IMR-90 (cell line): Measurements from ENCODE around the gene SAFB2. TPM values are rescaled to one million over a fixed set of nuclear protein-coding genes. Genes with fewer than 3 reads are reported as not detected.

ENCODE experiments used
- ATAC-seq: fragments of 200-7000 bp; cut with Tn5 transposase; 2 replicates; pipeline ENCODE4 v1.9.1; 2020; ENCODE audit warnings: low read depth, mild to moderate bottlenecking, moderate library complexity
- BruUV-seq: library from RNA; stranded (reverse); fragments of 400-500 nt; replicated peaks from 2 replicates; lab custom pipeline; 2021; lab: Mats Ljungman, UMichigan
- CTCF ChIA-PET: fragments of 300-600 bp; formaldehyde crosslinking; extraction: SDS; loops from one replicate; lab custom pipeline; 2021; ENCODE audit warnings: antibody characterized with exemption; lab: Yijun Ruan, JAX
- POLR2A ChIA-PET: fragments of 300-600 bp; sonication (Branson Sonifier 250); formaldehyde crosslinking; loops from one replicate; lab custom pipeline; 2022; ENCODE audit warnings: antibody characterized with exemption; ENCODE audit not compliant: unreplicated experiment; lab: Charles Lee
- DNase-seq: peaks from one replicate; pipeline ENCODE4 v3.0.0; 2013
- H2AFZ ChIP-seq: replicated peaks from 2 replicates; pipeline ENCODE3; 2013; ENCODE audit warnings: low read length, mild to moderate bottlenecking; ENCODE audit not compliant: poor library complexity
- H2AK5ac ChIP-seq: 2 replicates; pipeline ENCODE4 v1.6.1; 2013; ENCODE audit warnings: low read depth, low read length, inconsistent platforms
- H2AK9ac ChIP-seq: replicated peaks from 2 replicates; pipeline ENCODE3; 2013; ENCODE audit warnings: mild to moderate bottlenecking, low read depth, low read length, moderate library complexity; ENCODE audit not compliant: poor library complexity
- H2BK120ac ChIP-seq: 2 replicates; pipeline ENCODE4 v1.6.1; 2013; ENCODE audit warnings: low read depth, low read length, inconsistent platforms
- H2BK15ac ChIP-seq: 3 replicates; pipeline ENCODE4 v1.6.1; 2013; ENCODE audit warnings: low read depth, low read length, inconsistent platforms
- H2BK20ac ChIP-seq: 2 replicates; pipeline ENCODE4 v1.6.1; 2013; ENCODE audit warnings: low read depth, mild to moderate bottlenecking, inconsistent platforms, low read length, moderate library complexity
- H2BK5ac ChIP-seq: 2 replicates; pipeline ENCODE4 v1.6.1; 2013; ENCODE audit warnings: mild to moderate bottlenecking, low read depth, low read length, inconsistent platforms; ENCODE audit not compliant: poor library complexity, severe bottlenecking
- H3K14ac ChIP-seq: replicated peaks from 2 replicates; pipeline ENCODE4 v1.6.1; 2013; ENCODE audit warnings: low read depth, low read length, inconsistent platforms
- H3K18ac ChIP-seq: 2 replicates; pipeline ENCODE4 v1.6.1; 2013; ENCODE audit warnings: low read depth, low read length, control low read depth
- H3K23ac ChIP-seq: 2 replicates; pipeline ENCODE4 v1.6.1; 2013; ENCODE audit warnings: low read depth, low read length, inconsistent platforms
- H3K27ac ChIP-seq: 2 replicates; pipeline ENCODE4 v1.5.1; 2013; ENCODE audit warnings: mild to moderate bottlenecking, control low read depth, low read length; ENCODE audit not compliant: insufficient read depth
- H3K27me3 ChIP-seq: 2 replicates; pipeline ENCODE4 v1.6.1; 2013; ENCODE audit warnings: low read length; ENCODE audit not compliant: control insufficient read depth, insufficient read depth
- H3K36me3 ChIP-seq: 2 replicates; pipeline ENCODE4 v1.6.1; 2013; ENCODE audit warnings: low read length, mixed read lengths; ENCODE audit not compliant: control insufficient read depth, insufficient read depth
- H3K4ac ChIP-seq: 2 replicates; pipeline ENCODE4 v1.6.1; 2013; ENCODE audit warnings: low read depth, low read length, inconsistent platforms
- H3K4me1 ChIP-seq: 2 replicates; pipeline ENCODE4 v1.6.1; 2013; ENCODE audit warnings: low read length, mixed read lengths; ENCODE audit not compliant: control insufficient read depth, insufficient read depth
- H3K4me2 ChIP-seq: 2 replicates; pipeline ENCODE4 v1.6.1; 2013; ENCODE audit warnings: low read depth, mild to moderate bottlenecking, control low read depth, low read length, moderate library complexity
- H3K4me3 ChIP-seq: 2 replicates; pipeline ENCODE4 v1.5.1; 2013; ENCODE audit warnings: low read depth, mild to moderate bottlenecking, control low read depth, low read length, moderate library complexity; ENCODE audit not compliant: insufficient read depth
- H3K56ac ChIP-seq: 2 replicates; pipeline ENCODE4 v1.6.1; 2013; ENCODE audit warnings: low read length, inconsistent platforms; ENCODE audit not compliant: insufficient read depth; ENCODE audit errors: extremely low read depth
- H3K79me1 ChIP-seq, 2 experiments: 2 replicates each; pipeline ENCODE4 v1.6.1; 2013; ENCODE audit warnings: low read length in 2 of 2, inconsistent platforms in 1 of 2, low read depth in 1 of 2
- H3K9ac ChIP-seq: 2 replicates; pipeline ENCODE4 v1.6.1; 2013; ENCODE audit warnings: low read depth, low read length, control low read depth
- H3K9me1 ChIP-seq: 2 replicates; pipeline ENCODE4 v1.6.1; 2013; ENCODE audit warnings: low read length, inconsistent platforms; ENCODE audit not compliant: insufficient read depth
- H3K9me3 ChIP-seq: 2 replicates; pipeline ENCODE4 v1.6.1; 2013; ENCODE audit warnings: low read length; ENCODE audit not compliant: control insufficient read depth, insufficient read depth
- H4K20me1 ChIP-seq: 2 replicates; pipeline ENCODE4 v1.6.1; 2013; ENCODE audit warnings: low read length, inconsistent platforms; ENCODE audit not compliant: insufficient read depth
- H4K5ac ChIP-seq: 2 replicates; pipeline ENCODE4 v1.6.1; 2013; ENCODE audit warnings: mild to moderate bottlenecking, low read depth, low read length, control low read depth
- H4K8ac ChIP-seq, 2 experiments: 2 replicates each; pipeline ENCODE4 v1.6.1; 2013; ENCODE audit warnings: low read depth in 2 of 2, low read length in 2 of 2, control low read depth in 1 of 2, inconsistent platforms in 1 of 2
- H4K91ac ChIP-seq: 2 replicates; pipeline ENCODE4 v1.6.1; 2013; ENCODE audit warnings: low read depth, low read length, inconsistent platforms; ENCODE audit not compliant: insufficient read depth
- CEBPB ChIP-seq: IDR thresholded peaks from 2 replicates; pipeline ENCODE4 v1.6.1; 2012; ENCODE audit warnings: low read depth, low read length, improper control_type of control experiment
- CHD1 ChIP-seq: IDR thresholded peaks from 2 replicates; pipeline ENCODE4 v1.6.1; 2012; ENCODE audit warnings: low read depth, low read length, improper control_type of control experiment
- MAZ ChIP-seq: IDR thresholded peaks from 2 replicates; pipeline ENCODE4 v1.6.1; 2012; ENCODE audit warnings: low read depth, mild to moderate bottlenecking, low read length, improper control_type of control experiment, moderate library complexity, borderline replicate concordance
- MXI1 ChIP-seq: IDR thresholded peaks from 2 replicates; pipeline ENCODE4 v1.6.1; 2012; ENCODE audit warnings: low read depth, mild to moderate bottlenecking, low read length, moderate library complexity, borderline replicate concordance
- POLR2A ChIP-seq: IDR thresholded peaks from 2 replicates; pipeline ENCODE4 v1.6.1; 2012; ENCODE audit warnings: mild to moderate bottlenecking, low read depth, low read length
- RAD21 ChIP-seq: IDR thresholded peaks from 2 replicates; pipeline ENCODE4 v1.6.1; 2012; ENCODE audit warnings: low read length, improper control_type of control experiment
- SMC3 ChIP-seq: fragments of 150-350 bp; IDR thresholded peaks from 2 replicates; pipeline ENCODE4 v1.6.1; 2016; ENCODE audit warnings: low read depth, mild to moderate bottlenecking, antibody characterized with exemption, low read length, moderate library complexity
- WGBS, 2 experiments: methylation state at CpG; one replicate each; pipeline versions ENCODE4 v1.1.5 to v1.1.7; 2013; ENCODE audit warnings: missing lambda C conversion rate in 2 of 2; ENCODE audit not compliant: insufficient read length in 1 of 2; ENCODE audit errors: extremely low coverage in 2 of 2; 5-methylcytosine and 5-hydroxymethylcytosine counted together
- dilution Hi-C: fragments of 300-500 bp; cut with HindIII; formaldehyde crosslinking; loops from one replicate; pipeline ENCODE4 v1.14.3; 2018; ENCODE audit warnings: low sequenced_read_pairs; ENCODE audit not compliant: unreplicated experiment
- in situ Hi-C: fragments of 300-500 bp; cut with MboI; formaldehyde crosslinking; loops from 3 replicates; pipeline ENCODE4 v1.14.3; 2019; ENCODE audit warnings: low sequenced_read_pairs, inconsistent platforms, mixed read lengths
- intact Hi-C: fragments of 100-400 bp; cut with micrococcal nuclease; formaldehyde crosslinking; loops from 2 replicates; pipeline ENCODE4 v1.10.0; 2022
- polyA plus RNA-seq, 3 experiments: library from polyadenylated mRNA; depleted of rRNA; stranded (reverse); fragments of >200 nt; gene quantifications; 2 replicates each; pipeline ENCODE4 v1.2.3, GENCODE V29; 2012; ENCODE audit warnings: low replicate concordance in 1 of 3
- total RNA-seq: library from RNA; depleted of rRNA; stranded (reverse); fragments of >200 nt; gene quantifications from 2 replicates; pipeline ENCODE4 v1.2.3, GENCODE V29; 2012
- TF ChIP-seq, protein P1 (sequence below): conservative IDR thresholded peaks from 2 replicates; pipeline ENCODE4 v1.5.1; 2012; ENCODE audit warnings: mild to moderate bottlenecking, low read depth, low read length, improper control_type of control experiment
- TF ChIP-seq, protein P2 (sequence below): fragments of 150-350 bp; IDR thresholded peaks from 2 replicates; pipeline ENCODE4 v1.6.1; 2016; ENCODE audit warnings: low read depth, mild to moderate bottlenecking, low read length, moderate library complexity, borderline replicate concordance

Gene SAFB2
- total and polyA plus RNA-seq, 2 of the 4 experiments (the other 2 are of a cell fraction): 11.8 to 26.2 TPM

DNA sequence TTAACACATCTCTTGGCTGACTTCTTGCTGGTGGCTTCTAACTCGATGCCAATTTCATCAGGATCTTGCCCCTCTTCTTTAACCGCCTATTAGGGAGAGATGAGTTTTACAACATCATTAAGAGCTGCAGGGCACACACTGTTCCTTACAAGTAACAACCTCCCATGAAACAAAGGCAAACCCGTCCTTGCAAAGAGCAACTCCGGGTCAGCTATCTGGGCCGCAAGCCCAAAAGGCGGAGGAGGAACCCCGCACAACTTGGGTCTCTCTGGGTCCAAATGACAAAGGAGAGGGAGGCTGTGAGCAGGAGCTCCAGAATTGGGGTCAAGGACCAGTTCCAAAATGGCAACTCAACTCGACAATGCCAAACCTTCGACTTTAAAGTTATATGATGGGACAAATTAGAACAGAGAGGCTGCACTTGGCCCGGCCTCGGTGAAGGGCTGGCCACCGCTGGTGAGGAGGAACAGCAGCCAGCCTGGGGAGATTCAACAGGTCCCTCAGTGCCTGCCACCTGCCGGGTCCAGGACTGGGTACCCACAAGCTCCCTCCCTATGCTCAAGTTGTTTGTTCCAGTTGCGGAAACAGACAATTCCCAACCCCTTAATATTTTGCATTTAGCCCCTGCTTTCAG is 1.1 kb downstream of the SAFB2 start:
- no peak for TF ChIP-seq POLR2A
- no peak for TF ChIP-seq MAZ
- no peak for TF ChIP-seq CHD1
- TF ChIP-seq SMC3: no peak
- no peak for TF ChIP-seq MXI1
- TF ChIP-seq, protein P1, sequence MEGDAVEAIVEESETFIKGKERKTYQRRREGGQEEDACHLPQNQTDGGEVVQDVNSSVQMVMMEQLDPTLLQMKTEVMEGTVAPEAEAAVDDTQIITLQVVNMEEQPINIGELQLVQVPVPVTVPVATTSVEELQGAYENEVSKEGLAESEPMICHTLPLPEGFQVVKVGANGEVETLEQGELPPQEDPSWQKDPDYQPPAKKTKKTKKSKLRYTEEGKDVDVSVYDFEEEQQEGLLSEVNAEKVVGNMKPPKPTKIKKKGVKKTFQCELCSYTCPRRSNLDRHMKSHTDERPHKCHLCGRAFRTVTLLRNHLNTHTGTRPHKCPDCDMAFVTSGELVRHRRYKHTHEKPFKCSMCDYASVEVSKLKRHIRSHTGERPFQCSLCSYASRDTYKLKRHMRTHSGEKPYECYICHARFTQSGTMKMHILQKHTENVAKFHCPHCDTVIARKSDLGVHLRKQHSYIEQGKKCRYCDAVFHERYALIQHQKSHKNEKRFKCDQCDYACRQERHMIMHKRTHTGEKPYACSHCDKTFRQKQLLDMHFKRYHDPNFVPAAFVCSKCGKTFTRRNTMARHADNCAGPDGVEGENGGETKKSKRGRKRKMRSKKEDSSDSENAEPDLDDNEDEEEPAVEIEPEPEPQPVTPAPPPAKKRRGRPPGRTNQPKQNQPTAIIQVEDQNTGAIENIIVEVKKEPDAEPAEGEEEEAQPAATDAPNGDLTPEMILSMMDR: no peak
- TF ChIP-seq, protein P2, sequence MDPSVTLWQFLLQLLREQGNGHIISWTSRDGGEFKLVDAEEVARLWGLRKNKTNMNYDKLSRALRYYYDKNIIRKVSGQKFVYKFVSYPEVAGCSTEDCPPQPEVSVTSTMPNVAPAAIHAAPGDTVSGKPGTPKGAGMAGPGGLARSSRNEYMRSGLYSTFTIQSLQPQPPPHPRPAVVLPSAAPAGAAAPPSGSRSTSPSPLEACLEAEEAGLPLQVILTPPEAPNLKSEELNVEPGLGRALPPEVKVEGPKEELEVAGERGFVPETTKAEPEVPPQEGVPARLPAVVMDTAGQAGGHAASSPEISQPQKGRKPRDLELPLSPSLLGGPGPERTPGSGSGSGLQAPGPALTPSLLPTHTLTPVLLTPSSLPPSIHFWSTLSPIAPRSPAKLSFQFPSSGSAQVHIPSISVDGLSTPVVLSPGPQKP: no peak
- no peak for TF ChIP-seq RAD21
- no peak for TF ChIP-seq CEBPB
- H3K23ac ChIP-seq: peak overlapping the region; percentile 64
- no peak for DNase-seq
- BruUV-seq: no TSS peak
- no peak overlapping the region for H4K5ac ChIP-seq
- no CpG with 5 or more reads among the region's 14 CpGs for WGBS, 2 experiments
- H3K4me3 ChIP-seq: peak overlapping the region; percentile 63
- peak overlapping the region; percentile 73 for H3K27ac ChIP-seq
- peak overlapping the region; percentile 70 for H3K9ac ChIP-seq
- peaks cover 12% of the 10 kb centered on the region for H3K9me1 ChIP-seq
- H2BK15ac ChIP-seq: no peak overlapping the region
- peak overlapping the region; percentile 83 for H3K4me2 ChIP-seq
- peak overlapping the region; percentile 98 for H2AK9ac ChIP-seq
- no peak overlapping the region for H3K18ac ChIP-seq
- H4K8ac ChIP-seq: no peak overlapping the region; a peak in 1 of 4 replicates
- H3K4ac ChIP-seq: peak overlapping the region; percentile 9; the same call in 1 of the 2 replicates
- dilution Hi-C loops: no loop called here
- H3K79me1 ChIP-seq: peaks cover 26 to 59% of the 10 kb centered on the region in 2 experiments
- H4K91ac ChIP-seq: peak overlapping the region; percentile 23; the same call in 1 of the 2 replicates
- POLR2A ChIA-PET: no interaction called here
- peak overlapping the region; percentile 27 for H3K14ac ChIP-seq
- H3K56ac ChIP-seq: no peak overlapping the region
- peaks cover 14% of the 10 kb centered on the region for H3K4me1 ChIP-seq
- CTCF ChIA-PET: interaction anchor here (0.5 kb wide), 1 partner anchor 66 kb away, joined by 3 read pairs; no protein-coding TSS in a partner anchor
- H3K9me3 ChIP-seq: no peaks in the 10 kb centered on the region
- no peak for ATAC-seq
- H2BK20ac ChIP-seq: no peak overlapping the region
- in situ Hi-C loops: no loop called here
- H2BK5ac ChIP-seq: no peak overlapping the region
- H2AK5ac ChIP-seq: peak overlapping the region; percentile 51
- intact Hi-C loops: loop anchor here (5.0 kb wide), 1 partner anchor 46 kb away; no protein-coding TSS in a partner anchor
- no peak overlapping the region for H2BK120ac ChIP-seq
- H4K20me1 ChIP-seq: peaks cover 58% of the 10 kb centered on the region
- H3K27me3 ChIP-seq: no peaks in the 10 kb centered on the region
- H3K36me3 ChIP-seq: peaks cover 32% of the 10 kb centered on the region
- H2AFZ ChIP-seq: peak overlapping the region; percentile 97
